ENCODE measurements around the gene PLPP7.

DNA sequence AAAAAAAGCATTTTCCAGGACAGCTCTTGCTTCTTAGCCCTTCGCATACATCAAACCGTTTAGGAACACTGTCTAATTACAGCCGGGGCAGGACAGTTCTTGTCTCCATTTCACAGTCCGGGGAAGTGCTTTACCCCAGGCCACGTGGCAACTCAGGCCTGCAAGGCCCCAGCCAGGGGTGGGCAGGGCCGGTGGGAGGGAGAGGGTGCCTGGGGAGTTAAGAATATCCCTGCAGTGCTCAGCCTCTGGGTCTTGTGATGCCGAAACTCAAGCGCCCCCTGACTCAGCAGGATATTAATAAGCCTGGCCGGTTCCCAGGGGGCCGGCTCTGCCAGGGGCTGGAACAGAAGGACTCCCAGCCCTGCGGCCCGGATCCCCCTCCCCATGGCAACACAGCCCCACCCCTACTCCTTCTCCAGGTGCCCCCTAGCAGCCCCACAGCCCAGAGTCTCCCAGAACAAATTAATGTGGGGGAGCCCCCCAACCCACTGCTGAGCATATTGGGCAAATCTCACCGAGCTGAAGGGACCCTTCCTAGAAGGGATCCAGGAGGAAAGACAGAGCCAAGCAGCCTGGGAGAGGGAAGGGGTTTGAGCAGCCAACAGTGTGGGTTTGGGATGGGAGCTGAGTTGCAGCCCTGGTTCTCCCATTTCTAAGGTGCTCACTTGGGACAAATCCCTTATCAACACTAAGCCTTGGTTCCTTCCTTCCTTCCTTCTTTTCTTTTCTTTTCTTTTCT lies 45.3 kb downstream of the PLPP7 start:
- TF ChIP-seq, protein P1, sequence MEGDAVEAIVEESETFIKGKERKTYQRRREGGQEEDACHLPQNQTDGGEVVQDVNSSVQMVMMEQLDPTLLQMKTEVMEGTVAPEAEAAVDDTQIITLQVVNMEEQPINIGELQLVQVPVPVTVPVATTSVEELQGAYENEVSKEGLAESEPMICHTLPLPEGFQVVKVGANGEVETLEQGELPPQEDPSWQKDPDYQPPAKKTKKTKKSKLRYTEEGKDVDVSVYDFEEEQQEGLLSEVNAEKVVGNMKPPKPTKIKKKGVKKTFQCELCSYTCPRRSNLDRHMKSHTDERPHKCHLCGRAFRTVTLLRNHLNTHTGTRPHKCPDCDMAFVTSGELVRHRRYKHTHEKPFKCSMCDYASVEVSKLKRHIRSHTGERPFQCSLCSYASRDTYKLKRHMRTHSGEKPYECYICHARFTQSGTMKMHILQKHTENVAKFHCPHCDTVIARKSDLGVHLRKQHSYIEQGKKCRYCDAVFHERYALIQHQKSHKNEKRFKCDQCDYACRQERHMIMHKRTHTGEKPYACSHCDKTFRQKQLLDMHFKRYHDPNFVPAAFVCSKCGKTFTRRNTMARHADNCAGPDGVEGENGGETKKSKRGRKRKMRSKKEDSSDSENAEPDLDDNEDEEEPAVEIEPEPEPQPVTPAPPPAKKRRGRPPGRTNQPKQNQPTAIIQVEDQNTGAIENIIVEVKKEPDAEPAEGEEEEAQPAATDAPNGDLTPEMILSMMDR (conservative IDR thresholded peaks at IDR 0.05): no peak
- TF ChIP-seq EZH2 (IDR thresholded peaks at IDR 0.05; ENCODE audit: low read depth): no peak
